ENCODE measurements around the gene VRK2. TPM values are rescaled to one million over a fixed set of nuclear protein-coding genes. Genes with fewer than 3 reads are reported as not detected.

Gene VRK2
- total RNA-seq, 1 experiment from 2014 or later = 25.4 TPM

DNA sequence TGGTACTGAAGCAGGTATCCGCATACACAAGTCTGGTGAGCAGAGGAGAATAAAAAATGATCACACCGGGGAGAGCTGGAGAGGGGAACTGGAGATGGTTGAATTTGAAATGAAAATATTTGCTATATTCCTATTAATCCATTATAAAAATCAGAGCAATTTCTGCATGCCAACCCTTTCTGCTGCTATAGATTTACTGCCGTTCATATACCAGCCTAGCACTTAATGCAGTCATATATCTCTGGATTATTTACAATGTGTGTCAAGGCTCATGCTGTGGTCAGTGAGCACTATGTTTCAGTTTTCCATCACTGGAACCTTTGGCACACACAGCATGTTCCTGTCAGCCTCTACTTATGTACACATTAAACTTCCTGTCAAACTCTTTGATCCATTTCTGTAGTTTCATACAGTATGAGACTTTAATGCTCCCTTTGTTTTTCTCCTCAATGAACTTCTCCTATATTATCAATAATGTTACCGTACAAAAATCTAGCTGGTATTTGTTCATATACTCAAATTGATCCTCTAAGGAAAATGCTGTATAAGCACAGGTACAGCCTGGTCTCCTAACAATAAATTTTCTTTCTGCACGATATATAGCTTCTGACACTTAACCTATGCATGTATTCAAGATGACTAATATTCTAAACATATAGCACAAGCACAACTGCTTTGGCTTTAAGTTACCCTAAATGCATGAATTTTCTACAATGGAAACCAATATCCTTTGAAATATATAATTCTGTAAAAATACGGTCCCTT lies 157.8 kb downstream of the VRK2 start:
- no peak for DNase-seq
- TF ChIP-seq, protein P1, sequence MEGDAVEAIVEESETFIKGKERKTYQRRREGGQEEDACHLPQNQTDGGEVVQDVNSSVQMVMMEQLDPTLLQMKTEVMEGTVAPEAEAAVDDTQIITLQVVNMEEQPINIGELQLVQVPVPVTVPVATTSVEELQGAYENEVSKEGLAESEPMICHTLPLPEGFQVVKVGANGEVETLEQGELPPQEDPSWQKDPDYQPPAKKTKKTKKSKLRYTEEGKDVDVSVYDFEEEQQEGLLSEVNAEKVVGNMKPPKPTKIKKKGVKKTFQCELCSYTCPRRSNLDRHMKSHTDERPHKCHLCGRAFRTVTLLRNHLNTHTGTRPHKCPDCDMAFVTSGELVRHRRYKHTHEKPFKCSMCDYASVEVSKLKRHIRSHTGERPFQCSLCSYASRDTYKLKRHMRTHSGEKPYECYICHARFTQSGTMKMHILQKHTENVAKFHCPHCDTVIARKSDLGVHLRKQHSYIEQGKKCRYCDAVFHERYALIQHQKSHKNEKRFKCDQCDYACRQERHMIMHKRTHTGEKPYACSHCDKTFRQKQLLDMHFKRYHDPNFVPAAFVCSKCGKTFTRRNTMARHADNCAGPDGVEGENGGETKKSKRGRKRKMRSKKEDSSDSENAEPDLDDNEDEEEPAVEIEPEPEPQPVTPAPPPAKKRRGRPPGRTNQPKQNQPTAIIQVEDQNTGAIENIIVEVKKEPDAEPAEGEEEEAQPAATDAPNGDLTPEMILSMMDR (IDR thresholded peaks at IDR 0.05; ENCODE audit: unreplicated experiment) = no peak
- CTCF ChIA-PET = interaction anchor here (0.6 kb wide), 1 partner anchor 85 kb away, joined by 3 read pairs; no protein-coding TSS in a partner anchor

DNA sequence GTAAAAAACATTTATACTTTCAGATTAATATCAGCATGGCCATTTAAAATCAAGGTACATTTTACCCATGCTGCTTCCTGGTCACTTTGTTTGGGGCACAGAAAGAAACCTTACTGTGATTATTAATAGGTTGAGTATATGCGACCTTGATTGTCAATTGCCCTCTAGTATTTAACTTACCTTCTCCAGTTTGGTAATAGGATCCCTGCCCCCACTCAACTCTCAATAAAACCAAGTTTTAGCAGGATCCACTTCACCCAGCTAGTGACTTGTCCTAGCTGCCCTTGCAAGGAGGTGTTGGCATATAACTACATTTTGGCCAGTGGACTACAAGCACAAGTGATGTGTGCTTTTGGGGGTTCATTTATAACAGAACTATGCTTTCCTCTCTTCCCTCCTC lies 160.2 kb downstream of the VRK2 start:
- Mint-ChIP-seq H3K36me3 (ENCODE audit: insufficient read depth, unreplicated experiment) (peaks cover 15% of the 10 kb centered on the region), H3K4me3 (ENCODE audit: low read depth, unreplicated experiment) (no peak overlapping the region), H3K9me3 (ENCODE audit: low read depth, unreplicated experiment) (peaks cover 3% of the 10 kb centered on the region), H3K27ac (ENCODE audit: unreplicated experiment) (no peak overlapping the region), H3K27me3 (ENCODE audit: unreplicated experiment) (no peaks in the 10 kb centered on the region), H3K4me1 (ENCODE audit: low read depth, unreplicated experiment) (peaks cover 13% of the 10 kb centered on the region)
- CTCF ChIA-PET = no interaction called here
- BruUV-seq (replicated peaks) = no TSS peak
- TF ChIP-seq, protein P1 (IDR thresholded peaks at IDR 0.05; ENCODE audit: unreplicated experiment) = no peak
- intact Hi-C loops (cut with micrococcal nuclease; ENCODE audit: unreplicated experiment) = no loop called here
- no peak for DNase-seq

More for the DNA sequence above, 157.8 kb downstream of the VRK2 start:
- H3K27me3 Mint-ChIP-seq (ENCODE audit: unreplicated experiment) = no peaks in the 10 kb centered on the region
- intact Hi-C loops (cut with micrococcal nuclease; ENCODE audit: unreplicated experiment) = no loop called here
- peaks cover 6% of the 10 kb centered on the region for H3K36me3 Mint-ChIP-seq (ENCODE audit: insufficient read depth, unreplicated experiment)
- no peaks in the 10 kb centered on the region for H3K9me3 Mint-ChIP-seq (ENCODE audit: low read depth, unreplicated experiment)
- no peak overlapping the region for H3K4me3 Mint-ChIP-seq (ENCODE audit: low read depth, unreplicated experiment)
- peaks cover 13% of the 10 kb centered on the region for H3K4me1 Mint-ChIP-seq (ENCODE audit: low read depth, unreplicated experiment)
- H3K27ac Mint-ChIP-seq (ENCODE audit: unreplicated experiment) = no peak overlapping the region
- BruUV-seq (replicated peaks) = no TSS peak

DNA sequence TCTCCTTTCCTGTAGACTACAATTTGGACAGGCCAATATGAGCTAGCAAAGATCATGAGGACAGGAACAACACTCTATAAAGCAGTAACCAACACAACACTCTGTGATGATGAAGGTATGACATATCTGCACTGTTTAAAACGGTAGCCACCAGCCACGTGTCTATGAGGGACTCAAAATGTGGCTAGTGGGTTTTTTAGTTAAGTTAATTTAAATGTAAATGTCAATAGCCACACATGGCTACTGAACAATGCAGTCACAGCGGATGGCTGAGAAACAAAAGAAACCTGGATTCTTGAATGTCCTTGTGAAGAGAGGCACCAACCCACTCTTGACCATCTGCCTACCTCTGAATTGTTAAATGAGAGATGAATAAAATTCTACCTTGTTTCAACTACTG lies 160.6 kb downstream of the VRK2 start:
- CTCF ChIA-PET = no interaction called here
- TF ChIP-seq, protein P1 (IDR thresholded peaks at IDR 0.05; ENCODE audit: unreplicated experiment) = no peak
- H3K4me3 Mint-ChIP-seq (ENCODE audit: low read depth, unreplicated experiment) = no peak overlapping the region
- peaks cover 17% of the 10 kb centered on the region for H3K36me3 Mint-ChIP-seq (ENCODE audit: insufficient read depth, unreplicated experiment)
- H3K9me3 Mint-ChIP-seq (ENCODE audit: low read depth, unreplicated experiment) = peaks cover 6% of the 10 kb centered on the region
- DNase-seq = no peak
- intact Hi-C loops (cut with micrococcal nuclease; ENCODE audit: unreplicated experiment) = no loop called here
- no TSS peak for BruUV-seq (replicated peaks)
- H3K27me3 Mint-ChIP-seq (ENCODE audit: unreplicated experiment) = no peaks in the 10 kb centered on the region
- no peak overlapping the region for H3K27ac Mint-ChIP-seq (ENCODE audit: unreplicated experiment)
- H3K4me1 Mint-ChIP-seq (ENCODE audit: low read depth, unreplicated experiment) = peaks cover 13% of the 10 kb centered on the region

Other genes with a start within 250 kb of the VRK2 start
- 33.1 and 40.5 TPM in 2 replicates for gene FANCL, start 194.5 kb downstream of the VRK2 start, total RNA-seq (2022)